ENCODE data around the gene GDPD5.

The GDPD5 gene

GRCh38 chr11:75543806-75544205, 18.1 kb upstream of the GDPD5 start:
- H3K9me2 ChIP-seq (ENCODE audit: low read depth, low read length): no peaks in the 10 kb centered on the region
- H2AFZ ChIP-seq (ENCODE audit: low read length): no peak overlapping the region
- no peak overlapping the region for H3K4me2 ChIP-seq (ENCODE audit: low read length)
- 0 out of 2 replicates have a peak, but pooled peaks cover 3% of the 10 kb centered on the region for H3K27me3 ChIP-seq (ENCODE audit: insufficient read depth, low read length)
- TF ChIP-seq EZH2 (IDR thresholded peaks at IDR 0.05; ENCODE audit: borderline replicate concordance, low read length) (no peak), CTCF (IDR thresholded peaks at IDR 0.05; ENCODE audit: low read length) (no peak)
- H3K27ac ChIP-seq (ENCODE audit: low read depth, low read length, poor library complexity, severe bottlenecking): no peak overlapping the region
- H3K4me1 ChIP-seq (ENCODE audit: insufficient read depth, low read length, severe bottlenecking): no peaks in the 10 kb centered on the region
- no peaks in the 10 kb centered on the region for H3K9me3 ChIP-seq (ENCODE audit: low read length)
- H3K36me3 ChIP-seq (ENCODE audit: insufficient read depth, low read length): no peaks in the 10 kb centered on the region
- H3K9ac ChIP-seq (ENCODE audit: low read length): no peak overlapping the region
- no peaks in the 10 kb centered on the region for H4K20me1 ChIP-seq (ENCODE audit: insufficient read depth, low read length)
- no peaks in the 10 kb centered on the region for H3K79me2 ChIP-seq (ENCODE audit: insufficient read depth, low read length)
- no peak overlapping the region for H3K4me3 ChIP-seq (ENCODE audit: low read depth, low read length, poor library complexity, severe bottlenecking)
- no peaks in the 10 kb centered on the region for H3F3A ChIP-seq (ENCODE audit: insufficient read depth, low read length)

- Histone ChIP-seq H4K20me1 (ENCODE audit: insufficient read depth, low read length) (no peaks in the 10 kb centered on the region), H3K4me2 (ENCODE audit: low read length) (no peak overlapping the region), H3K27me3 (ENCODE audit: insufficient read depth, low read length) (0 out of 2 replicates have a peak, but pooled peaks cover 2% of the 10 kb centered on the region), H3K9me2 (ENCODE audit: low read depth, low read length) (no peaks in the 10 kb centered on the region), H3K36me3 (ENCODE audit: insufficient read depth, low read length) (no peaks in the 10 kb centered on the region), H3K4me3 (ENCODE audit: low read depth, low read length, poor library complexity, severe bottlenecking) (no peak overlapping the region), H3K79me2 (ENCODE audit: insufficient read depth, low read length) (no peaks in the 10 kb centered on the region), H3K9ac (ENCODE audit: low read length) (no peak overlapping the region), H2AFZ (ENCODE audit: low read length) (no peak overlapping the region), H3F3A (ENCODE audit: insufficient read depth, low read length) (no peaks in the 10 kb centered on the region), H3K27ac (ENCODE audit: low read depth, low read length, poor library complexity, severe bottlenecking) (no peak overlapping the region), H3K4me1 (ENCODE audit: insufficient read depth, low read length, severe bottlenecking) (peaks cover 9% of the 10 kb centered on the region), H3K9me3 (ENCODE audit: low read length) (no peaks in the 10 kb centered on the region)
- TF ChIP-seq CTCF (IDR thresholded peaks at IDR 0.05; ENCODE audit: low read length) (no peak), EZH2 (IDR thresholded peaks at IDR 0.05; ENCODE audit: borderline replicate concordance, low read length) (no peak)
These were observed 16.3 kb upstream of the GDPD5 start for GRCh38 chr11:75542088-75542438.

DNA sequence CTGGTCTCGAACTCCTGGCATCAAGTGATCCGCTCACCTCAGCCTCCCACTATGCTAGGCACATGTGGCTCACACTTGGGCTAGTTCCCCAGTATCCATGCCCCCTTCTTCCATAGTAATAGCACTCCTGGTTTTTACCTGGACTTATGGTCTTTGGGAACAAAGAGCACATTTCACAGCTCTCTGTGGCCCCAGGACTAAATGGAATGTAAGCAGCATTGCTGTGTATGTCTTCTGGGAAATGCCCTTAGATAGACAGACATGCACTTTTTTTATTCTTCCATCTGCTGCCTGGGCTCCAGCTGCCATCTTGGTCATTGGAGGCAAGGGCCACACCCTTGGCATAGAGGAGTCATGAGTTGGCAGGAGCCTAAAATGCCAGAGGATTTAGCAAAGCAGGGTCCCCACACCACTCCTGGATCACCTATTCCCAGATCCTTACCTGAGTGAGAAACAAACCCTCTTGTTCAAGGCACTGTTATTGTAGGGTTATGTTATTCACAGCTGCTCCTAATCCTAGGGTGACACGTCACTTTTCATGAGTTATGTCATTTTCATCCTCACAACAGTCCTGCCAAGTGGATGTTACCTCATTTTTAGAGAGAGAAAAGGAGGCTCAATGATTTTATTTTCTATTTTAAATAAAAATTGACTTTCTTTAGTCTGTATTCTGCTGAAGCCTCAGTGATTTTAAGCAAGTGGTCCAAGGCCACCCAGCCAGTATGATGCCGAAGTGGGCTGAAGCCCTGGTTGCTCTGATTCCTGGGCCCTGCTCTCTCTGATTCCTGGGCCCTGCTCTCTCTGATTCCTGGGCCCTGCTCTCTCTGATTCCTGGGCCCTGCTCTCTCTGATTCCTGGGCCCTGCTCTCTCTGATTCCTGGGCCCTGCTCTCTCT, 15.7 kb upstream of the GDPD5 start:
- Histone ChIP-seq H3K9ac (ENCODE audit: low read length) (no peak overlapping the region), H3K27ac (ENCODE audit: low read depth, low read length, poor library complexity, severe bottlenecking) (no peak overlapping the region), H3K36me3 (ENCODE audit: insufficient read depth, low read length) (no peaks in the 10 kb centered on the region), H3K4me3 (ENCODE audit: low read depth, low read length, poor library complexity, severe bottlenecking) (no peak overlapping the region), H4K20me1 (ENCODE audit: insufficient read depth, low read length) (no peaks in the 10 kb centered on the region), H3K27me3 (ENCODE audit: insufficient read depth, low read length) (0 out of 2 replicates have a peak, but pooled peaks cover 2% of the 10 kb centered on the region), H3K79me2 (ENCODE audit: insufficient read depth, low read length) (no peaks in the 10 kb centered on the region), H2AFZ (ENCODE audit: low read length) (no peak overlapping the region), H3K4me2 (ENCODE audit: low read length) (no peak overlapping the region), H3K9me3 (ENCODE audit: low read length) (no peaks in the 10 kb centered on the region), H3K9me2 (ENCODE audit: low read depth, low read length) (no peaks in the 10 kb centered on the region), H3K4me1 (ENCODE audit: insufficient read depth, low read length, severe bottlenecking) (peaks cover 13% of the 10 kb centered on the region), H3F3A (ENCODE audit: insufficient read depth, low read length) (no peaks in the 10 kb centered on the region)
- TF ChIP-seq EZH2 (IDR thresholded peaks at IDR 0.05; ENCODE audit: borderline replicate concordance, low read length): no peak
